Measurements from ENCODE around the gene SP140L.

The SP140L gene

GRCh38 chr2:230346921-230347533 is 20.0 kb downstream of the SP140L start:
- TF ChIP-seq SIN3A (IDR thresholded peaks at IDR 0.05; ENCODE audit: borderline replicate concordance, insufficient read depth, low read length) (no peak), FOXP2 (optimal IDR thresholded peaks at IDR 0.05; ENCODE audit: borderline replicate concordance, extremely low read depth, extremely low read length, insufficient read depth) (no peak)

- TF ChIP-seq POLR2AphosphoS5 (IDR thresholded peaks at IDR 0.05; ENCODE audit: low read depth, low read length): no peak
- no peak for TF ChIP-seq REST (IDR thresholded peaks at IDR 0.05; ENCODE audit: insufficient read depth in 1 of 2, low read depth in 2 of 2, low read length in 2 of 2)
- TF ChIP-seq SIN3A (IDR thresholded peaks at IDR 0.05; ENCODE audit: borderline replicate concordance, insufficient read depth, low read length): no peak
- TF ChIP-seq TAF1 (IDR thresholded peaks at IDR 0.05; ENCODE audit: borderline replicate concordance, insufficient read depth, low read length): no peak
These were observed 20.8 kb downstream of the SP140L start for GRCh38 chr2:230347659-230348305.

- no peak for TF ChIP-seq REST (IDR thresholded peaks at IDR 0.05; ENCODE audit: insufficient read depth in 1 of 2, low read depth in 2 of 2, low read length in 2 of 2)
- no peak for TF ChIP-seq POLR2AphosphoS5 (IDR thresholded peaks at IDR 0.05; ENCODE audit: low read depth, low read length)
- no peak for TF ChIP-seq SIN3A (IDR thresholded peaks at IDR 0.05; ENCODE audit: borderline replicate concordance, insufficient read depth, low read length)
- no peak for TF ChIP-seq TAF1 (IDR thresholded peaks at IDR 0.05; ENCODE audit: borderline replicate concordance, insufficient read depth, low read length)
These were observed 21.8 kb downstream of the SP140L start for GRCh38 chr2:230348787-230349186.

- TF ChIP-seq POLR2AphosphoS5 (IDR thresholded peaks at IDR 0.05; ENCODE audit: low read depth, low read length) (no peak), FOXP2 (optimal IDR thresholded peaks at IDR 0.05; ENCODE audit: borderline replicate concordance, extremely low read depth, extremely low read length, insufficient read depth) (no peak), SIN3A (IDR thresholded peaks at IDR 0.05; ENCODE audit: borderline replicate concordance, insufficient read depth, low read length) (no peak), TAF1 (IDR thresholded peaks at IDR 0.05; ENCODE audit: borderline replicate concordance, insufficient read depth, low read length) (no peak), REST (IDR thresholded peaks at IDR 0.05; ENCODE audit: insufficient read depth in 1 of 2, low read depth in 2 of 2, low read length in 2 of 2) (no peak)
These were observed 29.1 kb downstream of the SP140L start for GRCh38 chr2:230356084-230356483.

- TF ChIP-seq REST (IDR thresholded peaks at IDR 0.05; ENCODE audit: insufficient read depth in 1 of 2, low read depth in 2 of 2, low read length in 2 of 2) (no peak), FOXP2 (optimal IDR thresholded peaks at IDR 0.05; ENCODE audit: borderline replicate concordance, extremely low read depth, extremely low read length, insufficient read depth) (no peak), POLR2AphosphoS5 (IDR thresholded peaks at IDR 0.05; ENCODE audit: low read depth, low read length) (no peak), TAF1 (IDR thresholded peaks at IDR 0.05; ENCODE audit: borderline replicate concordance, insufficient read depth, low read length) (no peak), SIN3A (IDR thresholded peaks at IDR 0.05; ENCODE audit: borderline replicate concordance, insufficient read depth, low read length) (no peak)
These were observed 31.3 kb downstream of the SP140L start for GRCh38 chr2:230358305-230358704.

Measured in PFSK-1 (cell line).